ENCODE measurements around the gene EIF4E1B. TPM values are rescaled to one million over a fixed set of nuclear protein-coding genes. Genes with fewer than 3 reads are reported as not detected.

The EIF4E1B gene
- total RNA-seq, 4 donors from 2014 or later, result not detected

GRCh38 chr5:176687247-176687646, 56.8 kb downstream of the EIF4E1B start:
- no peak for DNase-seq (ENCODE audit: low spot score in 2 of 2)
- WGBS, 2 donors, result 82 to 91% methylated on average over 10 of the region's 10 CpGs
- intact Hi-C loops (cut with DNase I; ENCODE audit: low total_unique reads), result no loop called here
- no peak for TF ChIP-seq POLR2A (IDR thresholded peaks at IDR 0.05)
- no peak for TF ChIP-seq CTCF (IDR thresholded peaks at IDR 0.05)
- H3K4me3 ChIP-seq (ENCODE audit: low read depth, poor library complexity, severe bottlenecking), result no peak overlapping the region

- intact Hi-C loops (cut with DNase I; ENCODE audit: low total_unique reads), result no loop called here
Measured at GRCh38 chr5:176687881-176688280, 57.4 kb downstream of the EIF4E1B start.

GRCh38 chr5:176690911-176691310, 60.4 kb downstream of the EIF4E1B start:
- 78 to 81% methylated on average over 7 of the region's 7 CpGs for WGBS, 2 donors
- H3K4me3 ChIP-seq (ENCODE audit: low read depth, poor library complexity, severe bottlenecking), result no peak overlapping the region
- no peak for DNase-seq (ENCODE audit: low spot score in 2 of 2)
- TF ChIP-seq POLR2A (IDR thresholded peaks at IDR 0.05), result no peak
- no peak for TF ChIP-seq CTCF (IDR thresholded peaks at IDR 0.05)
- intact Hi-C loops (cut with DNase I; ENCODE audit: low total_unique reads), result no loop called here

More at GRCh38 chr5:176687881-176688280, 57.4 kb downstream of the EIF4E1B start:
- WGBS, 2 donors, result 87 to 92% methylated on average over 3 to 4 of the region's 5 CpGs
- TF ChIP-seq POLR2A (IDR thresholded peaks at IDR 0.05), result no peak
- no peak for TF ChIP-seq CTCF (IDR thresholded peaks at IDR 0.05)
- no peak for DNase-seq (ENCODE audit: low spot score in 2 of 2)
- no peak overlapping the region for H3K4me3 ChIP-seq (ENCODE audit: low read depth, poor library complexity, severe bottlenecking)

- WGBS, 2 donors, result 91% methylated on average over 1 of the region's 1 CpG
- TF ChIP-seq CTCF (IDR thresholded peaks at IDR 0.05) (no peak), POLR2A (IDR thresholded peaks at IDR 0.05) (no peak)
- no peak overlapping the region for H3K4me3 ChIP-seq (ENCODE audit: low read depth, poor library complexity, severe bottlenecking)
- intact Hi-C loops (cut with DNase I; ENCODE audit: low total_unique reads), result no loop called here
- DNase-seq (ENCODE audit: low spot score in 2 of 2), result no peak
Measured at GRCh38 chr5:176691524-176691923, 61.0 kb downstream of the EIF4E1B start.

- intact Hi-C loops (cut with DNase I; ENCODE audit: low total_unique reads), result no loop called here
- no peak overlapping the region for H3K4me3 ChIP-seq (ENCODE audit: low read depth, poor library complexity, severe bottlenecking)
- DNase-seq (ENCODE audit: low spot score in 2 of 2), result no peak
- 67 to 70% methylated on average over 5 of the region's 5 CpGs for WGBS, 2 donors
- TF ChIP-seq CTCF (IDR thresholded peaks at IDR 0.05), result no peak
- no peak for TF ChIP-seq POLR2A (IDR thresholded peaks at IDR 0.05)
Measured at GRCh38 chr5:176692326-176692725, 61.9 kb downstream of the EIF4E1B start.

GRCh38 chr5:176692839-176693476, 62.5 kb downstream of the EIF4E1B start:
- no peak for DNase-seq (ENCODE audit: low spot score in 2 of 2)
- TF ChIP-seq POLR2A (IDR thresholded peaks at IDR 0.05), result no peak
- TF ChIP-seq CTCF (IDR thresholded peaks at IDR 0.05), result no peak
- WGBS, 2 donors, result 14 to 17% methylated on average over 13 of the region's 13 CpGs
- intact Hi-C loops (cut with DNase I; ENCODE audit: low total_unique reads), result no loop called here
- no peak overlapping the region for H3K4me3 ChIP-seq (ENCODE audit: low read depth, poor library complexity, severe bottlenecking)

Measured in lower leg skin (tissue), 4 donors.